Chondrocyte (in vitro differentiated cells): ENCODE measurements around the gene KRTAP5-2. TPM values are rescaled to one million over a fixed set of nuclear protein-coding genes. Genes with fewer than 3 reads are reported as not detected.
A peak's percentile ranks its signal among the peaks of the same experiment; 100 is the strongest.

Source experiments
- DNase-seq: peaks from one replicate; pipeline ENCODE4 v3.0.0; 2021; ENCODE audit warnings: mixed read lengths, low spot score
- H3K27ac Mint-ChIP-seq: one replicate; pipeline ENCODE4 v1.8.0; 2021; ENCODE audit warnings: mild to moderate bottlenecking, moderate library complexity, mixed read lengths; ENCODE audit not compliant: unreplicated experiment
- H3K27me3 Mint-ChIP-seq: 2 replicates; pipeline ENCODE4 v1.8.0; 2021; ENCODE audit warnings: low read depth, mixed read lengths
- H3K36me3 Mint-ChIP-seq: 2 replicates; pipeline ENCODE4 v1.8.0; 2021; ENCODE audit warnings: low read depth, mixed read lengths
- H3K4me1 Mint-ChIP-seq: 2 replicates; pipeline ENCODE4 v1.8.0; 2021; ENCODE audit warnings: low read depth, mild to moderate bottlenecking, mixed read lengths
- H3K4me3 Mint-ChIP-seq: one replicate; pipeline ENCODE4 v1.8.0; 2021; ENCODE audit warnings: mild to moderate bottlenecking, moderate library complexity, mixed read lengths; ENCODE audit not compliant: unreplicated experiment
- H3K9me3 Mint-ChIP-seq: 2 replicates; pipeline ENCODE4 v1.8.0; 2021; ENCODE audit warnings: low read depth, mixed read lengths
- total RNA-seq: library from RNA; stranded (reverse); gene quantifications from 3 replicates; pipeline ENCODE4 v1.2.1, GENCODE V29; 2021
- TF ChIP-seq, protein P1 (sequence below): fragments of 200-600 bp; sonication (generic); IDR thresholded peaks from 2 replicates; pipeline ENCODE4 v1.5.0; 2021; ENCODE audit warnings: antibody characterized with exemption, mild to moderate bottlenecking, moderate library complexity

The KRTAP5-2 gene
- total RNA-seq, 1 donor from 2014 or later: not detected

DNA sequence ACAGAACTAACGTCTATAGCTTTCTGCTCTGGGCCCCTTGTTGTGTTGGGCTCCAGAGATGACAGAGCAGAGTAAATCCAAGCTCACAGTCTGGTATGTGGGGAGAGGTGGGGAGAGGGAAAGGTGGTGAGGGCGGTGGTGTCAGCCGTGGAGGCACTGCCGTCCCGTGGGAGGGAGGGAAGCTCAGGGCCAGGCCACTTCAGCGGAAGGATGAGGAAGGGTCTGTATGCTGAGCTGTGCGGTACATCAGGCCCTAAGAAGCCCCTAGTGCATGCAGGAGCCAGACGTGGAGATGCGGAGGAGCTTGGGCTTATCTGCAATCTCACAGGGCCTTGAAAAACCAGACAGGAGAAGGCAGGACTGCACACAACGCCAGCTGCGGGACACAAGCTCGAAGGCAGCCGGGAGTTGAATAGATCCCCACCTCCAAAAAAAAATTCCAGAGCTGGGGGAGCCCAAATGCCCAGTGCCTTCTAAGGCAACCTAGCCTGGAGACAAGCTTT lies 33.0 kb upstream of the KRTAP5-2 start:
- peak; percentile 73 for DNase-seq
- Mint-ChIP-seq H3K4me3 (no peak overlapping the region), H3K4me1 (no peaks in the 10 kb centered on the region), H3K27me3 (peaks cover 62% of the 10 kb centered on the region), H3K27ac (no peak overlapping the region), H3K36me3 (no peaks in the 10 kb centered on the region), H3K9me3 (no peaks in the 10 kb centered on the region)
- TF ChIP-seq, protein P1, sequence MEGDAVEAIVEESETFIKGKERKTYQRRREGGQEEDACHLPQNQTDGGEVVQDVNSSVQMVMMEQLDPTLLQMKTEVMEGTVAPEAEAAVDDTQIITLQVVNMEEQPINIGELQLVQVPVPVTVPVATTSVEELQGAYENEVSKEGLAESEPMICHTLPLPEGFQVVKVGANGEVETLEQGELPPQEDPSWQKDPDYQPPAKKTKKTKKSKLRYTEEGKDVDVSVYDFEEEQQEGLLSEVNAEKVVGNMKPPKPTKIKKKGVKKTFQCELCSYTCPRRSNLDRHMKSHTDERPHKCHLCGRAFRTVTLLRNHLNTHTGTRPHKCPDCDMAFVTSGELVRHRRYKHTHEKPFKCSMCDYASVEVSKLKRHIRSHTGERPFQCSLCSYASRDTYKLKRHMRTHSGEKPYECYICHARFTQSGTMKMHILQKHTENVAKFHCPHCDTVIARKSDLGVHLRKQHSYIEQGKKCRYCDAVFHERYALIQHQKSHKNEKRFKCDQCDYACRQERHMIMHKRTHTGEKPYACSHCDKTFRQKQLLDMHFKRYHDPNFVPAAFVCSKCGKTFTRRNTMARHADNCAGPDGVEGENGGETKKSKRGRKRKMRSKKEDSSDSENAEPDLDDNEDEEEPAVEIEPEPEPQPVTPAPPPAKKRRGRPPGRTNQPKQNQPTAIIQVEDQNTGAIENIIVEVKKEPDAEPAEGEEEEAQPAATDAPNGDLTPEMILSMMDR: no peak

DNA sequence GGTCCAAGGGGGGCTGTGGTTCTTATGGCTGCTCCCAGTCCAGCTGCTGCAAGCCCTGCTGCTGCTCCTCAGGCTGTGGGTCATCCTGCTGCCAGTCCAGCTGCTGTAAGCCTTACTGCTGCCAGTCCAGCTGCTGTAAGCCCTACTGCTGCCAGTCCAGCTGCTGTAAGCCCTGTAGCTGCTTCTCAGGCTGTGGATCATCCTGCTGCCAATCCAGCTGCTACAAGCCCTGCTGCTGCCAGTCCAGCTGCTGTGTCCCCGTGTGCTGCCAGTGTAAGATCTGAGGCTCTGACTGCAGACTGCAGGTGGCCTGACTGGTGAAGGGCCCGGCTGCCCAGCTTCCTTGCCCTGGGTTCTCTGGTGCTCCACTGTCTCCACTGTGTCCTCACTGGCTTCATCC lies 32.2 kb upstream of the KRTAP5-2 start:
- TF ChIP-seq, protein P1: no peak
- Mint-ChIP-seq H3K9me3 (no peaks in the 10 kb centered on the region), H3K4me1 (no peaks in the 10 kb centered on the region), H3K36me3 (no peaks in the 10 kb centered on the region), H3K27ac (no peak overlapping the region), H3K4me3 (no peak overlapping the region), H3K27me3 (peaks cover 62% of the 10 kb centered on the region)
- peak; percentile 41 for DNase-seq

DNA sequence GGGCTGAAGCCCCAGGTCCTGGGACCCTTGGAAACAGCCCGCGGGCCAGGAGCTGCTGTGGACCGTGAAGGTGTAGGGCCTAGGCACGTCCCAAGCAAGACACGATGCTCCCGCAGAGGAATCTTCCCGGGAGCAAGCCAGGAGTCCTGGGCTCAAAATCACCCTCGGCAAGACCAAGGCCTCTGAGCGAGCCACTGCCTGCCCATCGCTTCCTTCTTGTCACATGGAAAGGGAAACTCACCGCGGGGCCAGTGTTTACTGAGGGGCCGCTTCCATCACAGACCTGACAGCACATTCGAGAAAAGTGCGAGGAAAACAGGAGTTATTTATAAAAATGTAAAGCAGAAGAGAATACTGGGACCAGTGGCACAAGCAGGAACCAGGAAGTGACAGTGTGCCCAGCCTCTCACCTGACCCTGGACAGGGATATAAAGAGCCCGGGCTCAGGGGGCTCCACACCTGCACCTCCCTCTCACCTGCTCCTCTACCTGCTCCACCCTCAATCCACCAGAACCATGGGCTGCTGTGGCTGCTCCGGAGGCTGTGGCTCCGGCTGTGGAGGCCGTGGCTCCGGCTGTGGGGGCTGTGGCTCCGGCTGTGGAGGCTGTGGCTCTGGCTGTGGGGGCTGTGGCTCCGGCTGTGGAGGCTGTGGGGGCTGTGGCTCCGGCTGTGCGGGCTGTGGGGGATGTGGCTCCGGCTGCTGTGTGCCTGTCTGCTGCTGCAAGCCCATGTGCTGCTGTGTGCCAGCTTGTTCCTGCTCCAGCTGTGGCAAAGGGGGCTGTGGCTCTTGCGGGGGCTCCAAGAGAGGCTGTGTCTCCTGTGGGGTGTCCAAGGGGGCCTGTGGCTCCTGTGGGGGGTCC lies 31.5 kb upstream of the KRTAP5-2 start, which contains the start of gene KRTAP5-5:
KRTAP5-5 (plus strand) TSS at position 450 of the 860 bp plus-strand sequence; CDS start at position 516, 66 bp downstream.
- H3K4me3 Mint-ChIP-seq: no peak within 1 kb of the TSS
- no peaks in the 10 kb centered on the region for H3K9me3 Mint-ChIP-seq
- no peaks in the 10 kb centered on the region for H3K4me1 Mint-ChIP-seq
- H3K36me3 Mint-ChIP-seq: no peaks in the 10 kb centered on the region
- H3K27ac Mint-ChIP-seq: no peak within 1 kb of the TSS
- TF ChIP-seq, protein P1: no peak
- H3K27me3 Mint-ChIP-seq: peaks cover 65% of the 10 kb centered on the region
- DNase-seq: peak; percentile 64

DNA sequence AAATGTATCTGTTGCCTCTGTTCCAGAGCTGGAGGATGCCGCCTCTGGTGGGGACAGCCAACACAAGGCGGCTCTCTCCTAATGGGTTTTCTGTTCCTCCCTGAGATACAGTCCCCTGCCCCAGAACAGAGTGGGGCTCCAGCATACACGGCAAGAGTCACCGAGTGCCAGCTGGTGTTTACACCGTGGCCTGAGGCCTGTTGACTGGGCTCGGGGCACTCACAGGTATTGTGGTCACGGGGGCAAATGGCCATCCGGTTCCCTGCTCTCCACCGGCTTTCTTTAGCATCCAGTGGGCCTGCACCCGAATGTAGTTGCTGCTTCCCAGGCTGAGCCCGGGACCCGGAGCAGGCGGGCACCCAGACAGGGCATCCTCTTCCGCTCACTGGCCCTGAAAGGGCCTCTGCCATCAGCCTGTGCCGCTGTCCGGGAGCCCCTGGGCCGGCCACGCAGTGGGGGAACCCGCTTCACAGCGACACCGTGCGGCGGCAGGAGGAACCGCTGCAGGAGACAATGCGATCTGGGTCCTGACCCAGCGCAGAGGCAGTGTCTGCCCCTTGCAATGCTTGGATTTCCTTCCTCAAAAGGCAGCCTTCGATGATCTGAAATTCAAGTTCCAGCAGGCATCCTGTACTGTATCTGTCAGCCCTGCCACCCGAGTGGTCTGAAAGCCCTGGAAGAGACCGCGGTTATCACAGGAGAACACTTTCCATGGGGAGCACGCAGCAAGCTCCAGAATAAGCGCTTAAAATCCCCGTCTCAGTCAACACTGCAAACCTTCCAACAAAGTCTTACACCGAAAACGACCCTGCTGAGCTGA lies 30.6 kb upstream of the KRTAP5-2 start:
- Mint-ChIP-seq H3K4me1 (no peaks in the 10 kb centered on the region), H3K9me3 (no peaks in the 10 kb centered on the region), H3K4me3 (no peak overlapping the region), H3K27me3 (peaks cover 66% of the 10 kb centered on the region), H3K27ac (no peak overlapping the region), H3K36me3 (no peaks in the 10 kb centered on the region)
- TF ChIP-seq, protein P1: peak; percentile 92
- peak; percentile 75 for DNase-seq

DNA sequence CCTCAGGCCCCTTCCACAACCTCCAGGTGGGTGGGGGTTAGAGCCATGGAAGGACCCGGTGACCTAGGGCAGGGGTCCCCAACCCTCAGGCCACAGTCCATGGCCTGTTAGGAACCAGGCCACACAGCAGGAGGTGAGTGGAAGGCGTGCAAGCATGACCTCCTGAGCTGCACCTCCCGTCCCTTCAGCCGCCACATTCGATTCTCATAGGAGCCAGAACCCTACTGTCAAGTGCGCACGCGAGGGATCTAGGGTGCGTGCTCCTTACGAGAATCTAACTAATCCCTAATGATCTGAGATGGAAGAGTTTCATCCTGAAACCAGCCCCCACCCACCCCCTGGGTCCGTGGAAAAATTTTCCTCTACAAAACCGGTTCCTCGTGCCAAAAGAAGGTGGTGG lies 27.4 kb upstream of the KRTAP5-2 start:
- Mint-ChIP-seq H3K4me3 (no peak overlapping the region), H3K27me3 (peaks cover 60% of the 10 kb centered on the region)
- TF ChIP-seq, protein P1: no peak

More for the DNA sequence above, 27.4 kb upstream of the KRTAP5-2 start:
- no peaks in the 10 kb centered on the region for H3K9me3 Mint-ChIP-seq
- DNase-seq: peak; percentile 66
- H3K27ac Mint-ChIP-seq: no peak overlapping the region
- no peaks in the 10 kb centered on the region for H3K4me1 Mint-ChIP-seq
- no peaks in the 10 kb centered on the region for H3K36me3 Mint-ChIP-seq
